Upper lobe of left lung (tissue), 6 donors: Measurements from ENCODE around the gene MIB2. TPM values are rescaled to one million over a fixed set of nuclear protein-coding genes. Genes with fewer than 3 reads are reported as not detected.

Experiments
- ATAC-seq, 2 donors: fragments of 200-7000 bp; cut with Tn5 transposase; one replicate each; pipeline ENCODE4 v1.9.1; 2022; ENCODE audit warnings: mild to moderate bottlenecking in 2 of 2, moderate library complexity in 2 of 2; ENCODE audit not compliant: low FRiP score in 2 of 2
- DNase-seq, 2 donors: peaks; one replicate each; pipeline ENCODE4 v3.0.0-alpha.2; 2019 to 2020
- H3K27ac ChIP-seq, 4 donors: fragments of 200-600 bp; sonication (generic); one replicate each; pipeline ENCODE4 v1.5.1; 2016 to 2019
- H3K27me3 ChIP-seq, 4 donors: fragments of 200-600 bp; sonication (generic); one replicate each; pipeline ENCODE4 v1.5.1; 2017 to 2019
- H3K36me3 ChIP-seq, 4 donors: fragments of 200-600 bp; sonication (generic); one replicate each; pipeline ENCODE4 v1.5.1; 2016 to 2019
- H3K4me1 ChIP-seq, 4 donors: fragments of 200-600 bp; sonication (generic); one replicate each; pipeline ENCODE4 v1.5.1; 2018 to 2019
- H3K4me3 ChIP-seq, 4 donors: fragments of 200-600 bp; sonication (generic); one replicate each; pipeline ENCODE4 v1.5.1; 2017 to 2019; ENCODE audit warnings: mild to moderate bottlenecking in 2 of 4, moderate library complexity in 1 of 4
- H3K9me3 ChIP-seq, 4 donors: fragments of 200-600 bp; sonication (generic); one replicate each; pipeline ENCODE4 v1.5.1; 2018 to 2019
- CTCF ChIP-seq, 6 experiments: fragments of 450-650 bp in 4 of 6; fragments of 200-600 bp in 2 of 6; sonication (generic) in 2 of 6; IDR thresholded peaks; one replicate each; pipeline ENCODE4 v1.5.1; 2016 to 2019; ENCODE audit warnings: antibody characterized with exemption in 6 of 6
- EP300 ChIP-seq, 4 donors: sonication (generic); formaldehyde crosslinking; IDR thresholded peaks; one replicate each; pipeline ENCODE4 v1.5.1; 2017; ENCODE audit warnings: antibody characterized with exemption in 4 of 4, control low read depth in 2 of 4
- POLR2A ChIP-seq, 4 donors: fragments of 450-650 bp; IDR thresholded peaks; one replicate each; pipeline ENCODE4 v1.5.1; 2016 to 2017; ENCODE audit warnings: antibody characterized with exemption in 4 of 4, mild to moderate bottlenecking in 2 of 4
- POLR2AphosphoS5 ChIP-seq, 2 donors: sonication (generic); formaldehyde crosslinking; IDR thresholded peaks; one replicate each; pipeline ENCODE4 v1.5.1; 2017; ENCODE audit warnings: antibody characterized with exemption in 2 of 2
- WGBS, 2 donors: methylation state at CpG; one replicate each; pipeline ENCODE4 v1.1.5; 2017 to 2018; 5-methylcytosine and 5-hydroxymethylcytosine counted together
- total RNA-seq, 6 donors: library from RNA; depleted of rRNA in 4 of 6; stranded (reverse); fragments of >200 nt in 4 of 6; gene quantifications; one replicate each; pipeline versions ENCODE4 v1.1.0 to v1.2.1, GENCODE V29; 2016 to 2021
- donor health status: DM: no; HTN: no; CAD: no; lungs with moderate emphysema.
- donor health status: DM: no; HTN: yes; CAD: no; lungs with severe emphysema.

Gene MIB2
- total RNA-seq, 6 donors from 2014 or later, result 52.7 to 284 (median 84.7) TPM

- peaks cover 7 to 36% (median 13%) of the 10 kb centered on the region in 4 donors for H3K4me1 ChIP-seq
- 73 to 81% methylated on average over 15 to 24 of the region's 24 CpGs for WGBS, 2 donors
- no peak overlapping the region for H3K4me3 ChIP-seq
- H3K27me3 ChIP-seq, result no peaks in the 10 kb centered on the region
- TF ChIP-seq POLR2AphosphoS5 (IDR thresholded peaks at IDR 0.05) (no peak), CTCF (IDR thresholded peaks at IDR 0.05) (peak in 3 of 6 experiments; percentile 19 to 21 (median 21)), POLR2A (IDR thresholded peaks at IDR 0.05) (no peak), EP300 (IDR thresholded peaks at IDR 0.05) (no peak)
- peaks cover 0 to 15% (median 0%) of the 10 kb centered on the region in 4 donors for H3K36me3 ChIP-seq
- H3K27ac ChIP-seq, result peak overlapping the region in 2 of 4 donors; percentile 30 to 55
- no peaks in the 10 kb centered on the region for H3K9me3 ChIP-seq
- ATAC-seq (no peak), DNase-seq (no peak)
These were observed 63.5 kb downstream of the MIB2 start for GRCh38 chr1:1678581-1679380.

Other genes with a start within 250 kb of the MIB2 start
- gene AURKAIP1, start 240.3 kb upstream of the MIB2 start, total RNA-seq, result 100 to 1,000 TPM in 5 of 6 donors, 10 to 100 TPM in 1; 76.0 to 149 (median 119) TPM
- gene CCNL2, start 216.2 kb upstream of the MIB2 start, total RNA-seq, result 100 to 1,000 TPM; 131 to 897 (median 216) TPM
- 100 to 1,000 TPM in 3 of 6 donors, 10 to 100 TPM in 3; 90.7 to 145 (median 101) TPM for gene MRPL20, start 208.2 kb upstream of the MIB2 start, total RNA-seq
- gene ANKRD65, start 194.2 kb upstream of the MIB2 start, total RNA-seq, result 10 to 100 TPM; 21.3 to 54.5 (median 34.7) TPM
- 100 to 1,000 TPM in 2 of 6 donors, 10 to 100 TPM in 4; 41.8 to 108 (median 62.5) TPM for gene VWA1, start 179.8 kb upstream of the MIB2 start, total RNA-seq
- 10 to 100 TPM in 5 of 6 donors, 1 to 10 TPM in 1; 9.2 to 20.9 (median 14.7) TPM for gene ATAD3C, start 165.8 kb upstream of the MIB2 start, total RNA-seq
- gene ATAD3B, start 143.7 kb upstream of the MIB2 start, total RNA-seq, result 100 to 1,000 TPM in 1 of 6 donors, 10 to 100 TPM in 5; 19.9 to 120 (median 26.9) TPM
- 10 to 100 TPM; 18.5 to 31.9 (median 24.0) TPM for gene ATAD3A, start 103.3 kb upstream of the MIB2 start, total RNA-seq
- gene TMEM240, start 74.9 kb upstream of the MIB2 start, total RNA-seq, result 1 to 10 TPM in 5 of 6 donors, not detected in 1; 1.8 to 3.6 (median 3.1) TPM
- gene SSU72, start 40.6 kb upstream of the MIB2 start, total RNA-seq, result 100 to 1,000 TPM; 122 to 174 (median 146) TPM
- 10 to 100 TPM in 4 of 6 donors, 1 to 10 TPM in 2; 8.7 to 21.0 (median 12.4) TPM for gene FNDC10, start 15.4 kb upstream of the MIB2 start, total RNA-seq
- gene MMP23B, start 16.7 kb downstream of the MIB2 start, total RNA-seq, result 10 to 100 TPM in 5 of 6 donors, not detected in 1; 13.6 to 79.3 (median 33.0) TPM
- gene CDK11B, start 43.5 kb downstream of the MIB2 start, total RNA-seq, result 10 to 100 TPM; 20.8 to 55.5 (median 24.9) TPM
- gene SLC35E2B, start 77.3 kb downstream of the MIB2 start, total RNA-seq, result 100 to 1,000 TPM in 1 of 6 donors, 10 to 100 TPM in 5; 33.0 to 116 (median 47.9) TPM
- 100 to 1,000 TPM in 2 of 6 donors, 10 to 100 TPM in 4; 23.9 to 417 (median 54.5) TPM for gene CDK11A, start 108.9 kb downstream of the MIB2 start, total RNA-seq
- 100 to 1,000 TPM in 4 of 6 donors, 10 to 100 TPM in 2; 85.0 to 279 (median 124) TPM for gene NADK, start 163.0 kb downstream of the MIB2 start, total RNA-seq